ENCODE measurements around the gene TMEM81. TPM values are rescaled to one million over a fixed set of nuclear protein-coding genes. Genes with fewer than 3 reads are reported as not detected.
A peak's percentile ranks its signal among the peaks of the same experiment; 100 is the strongest.

TMEM81 gene
- total and polyA plus RNA-seq, 2 of the 8 experiments (the other 6 are each of a cell fraction or from before 2014, with no cell fraction given): 2.1 to 5.9 TPM

DNA sequence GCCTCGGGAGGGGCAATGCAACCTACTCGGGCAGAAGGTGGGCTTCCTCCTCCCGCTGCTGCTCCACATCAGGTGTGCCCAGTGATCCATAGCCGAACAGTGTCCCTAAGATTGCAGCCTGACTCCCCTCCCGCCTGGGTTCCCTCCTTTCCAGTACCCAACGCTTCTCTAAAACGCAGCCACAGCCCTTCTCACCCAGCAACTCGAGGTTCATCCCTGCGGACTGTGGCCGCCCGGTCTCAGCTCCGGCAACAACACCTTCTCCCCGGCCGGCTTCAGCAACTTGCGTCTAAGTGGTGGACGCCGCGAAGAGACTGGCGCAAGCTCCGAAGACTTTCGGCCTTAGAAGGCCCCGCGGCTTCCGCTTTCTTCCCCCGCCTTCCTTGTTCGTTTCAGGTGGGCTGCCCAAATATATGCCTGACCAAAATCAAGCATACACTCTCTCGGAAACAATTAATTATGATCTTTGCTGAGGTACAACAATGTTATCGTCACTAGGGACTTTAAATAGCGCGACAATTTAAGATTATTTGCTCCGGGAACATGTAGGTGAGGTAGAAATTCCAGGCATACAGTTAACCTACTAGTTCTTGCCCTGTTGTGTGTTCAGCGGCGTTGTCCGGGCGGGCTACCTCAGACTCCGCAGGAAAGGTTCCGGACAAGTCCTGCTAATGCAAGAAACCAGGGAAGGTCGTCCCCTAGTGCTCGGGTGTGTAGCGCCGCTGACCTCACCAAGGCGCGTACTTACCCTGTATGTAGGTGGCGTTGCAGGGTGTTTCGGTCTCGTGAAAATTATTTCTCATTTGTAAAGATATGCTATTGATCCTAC, 37.6 kb upstream of the TMEM81 start, which contains the start of gene RBBP5:
Gene RBBP5 (minus strand): TSS at position 319 of the 829 bp plus-strand sequence. CDS start 105 bp downstream, at position 214.
- H3K79me2 ChIP-seq (ENCODE audit: control insufficient read depth in 1 of 2, insufficient read depth in 2 of 2, low read length in 2 of 2): peaks cover 10 to 40% of the 10 kb centered on the region in 2 experiments
- H3K9ac ChIP-seq (replicated peaks in 1 of 4; ENCODE audit: extremely low read depth in 1 of 4, low read depth in 3 of 4, low read length in 3 of 4): peak within 1 kb of the TSS; percentile 93 to 98 (median 96)
- no peak within 1 kb of the TSS for H2BK20ac ChIP-seq (ENCODE audit: low read length)
- DNase-seq (ENCODE audit: low read depth in 1 of 2, low spot score in 2 of 2) (peak; percentile 96), FAIRE-seq (peak; percentile 70)
- H3K4ac ChIP-seq (replicated peaks; ENCODE audit: insufficient read length, low read depth, low read length): peak within 1 kb of the TSS; percentile 47
- peak within 1 kb of the TSS; percentile 46; the same call in 1 of the 2 replicates for H2BK12ac ChIP-seq (ENCODE audit: low read depth, low read length)
- no peaks in the 10 kb centered on the region for H3K36me3 ChIP-seq (ENCODE audit: control insufficient read depth in 2 of 4, insufficient read depth in 4 of 4, low read length in 3 of 4)
- CTCF ChIA-PET (ENCODE audit: partially characterized antibody): interaction anchor here (0.6 to 6.0 kb wide), 25 partner anchors 9 to 235 kb away, joined by 3 to 46 read pairs (median 3); partner anchors contain the start of genes KLHDC8A and TMCC2
- peak within 1 kb of the TSS; percentile 80 for H2BK120ac ChIP-seq (replicated peaks; ENCODE audit: low read depth, low read length)
- 1% methylated on average over 46 of the region's 46 CpGs; no CpG with 5 or more reads in 1 of the 2 experiments for whole genome bisulfite sequencing, 2 experiments (ENCODE audit: extremely low coverage in 1 of 2, insufficient coverage in 1 of 2, insufficient read length in 1 of 2, insufficient replicate concordance in 2 of 2, low coverage in 1 of 2, low lambda C conversion rate in 2 of 2, missing lambda C conversion rate in 1 of 2)
- H4K20me1 ChIP-seq (replicated peaks in 1 of 2; ENCODE audit: control insufficient read depth in 1 of 2, insufficient read depth in 2 of 2, low read length in 2 of 2): no peaks in the 10 kb centered on the region
- no peaks in the 10 kb centered on the region for H3K9me3 ChIP-seq (ENCODE audit: insufficient read depth in 2 of 2, low read depth in 1 of 2, low read length in 1 of 2)
- H3K4me3 ChIP-seq (ENCODE audit: extremely low read depth in 1 of 4, insufficient read depth in 2 of 4, low read depth in 3 of 4, low read length in 4 of 4): peak within 1 kb of the TSS; percentile 89 to 100 (median 97)
- H3K56ac ChIP-seq (replicated peaks; ENCODE audit: insufficient read length, low read depth, low read length): peak within 1 kb of the TSS; percentile 94
- no peaks in the 10 kb centered on the region for H3K27me3 ChIP-seq (replicated peaks in 1 of 4; ENCODE audit: control insufficient read depth in 3 of 4, extremely low read depth in 1 of 4, insufficient read depth in 3 of 4, low read length in 3 of 4)
- H2BK15ac ChIP-seq (ENCODE audit: low read length): no peak within 1 kb of the TSS; the same call in 1 of the 2 replicates
- peak within 1 kb of the TSS; percentile 95 for H2AFZ ChIP-seq (ENCODE audit: low read length)
- no peak within 1 kb of the TSS for H3K14ac ChIP-seq (ENCODE audit: insufficient read length)
- POLR2A ChIA-PET (ENCODE audit: partially characterized antibody): interaction anchor here (0.9 to 2.7 kb wide), 12 partner anchors 9 to 105 kb away, joined by 3 to 21 read pairs (median 4); partner anchors contain the start of gene TMCC2
- H4K91ac ChIP-seq (replicated peaks; ENCODE audit: insufficient read length, low read length): peak within 1 kb of the TSS; percentile 25
- peak within 1 kb of the TSS; percentile 98 for H3K27ac ChIP-seq (ENCODE audit: low read depth, low read length)
- peak within 1 kb of the TSS; percentile 86 for H2BK5ac ChIP-seq (ENCODE audit: low read depth, low read length)
- H4K8ac ChIP-seq (ENCODE audit: extremely low read depth, insufficient read depth, low read length): peak within 1 kb of the TSS; percentile 83
- H3K23ac ChIP-seq (ENCODE audit: insufficient read length): no peak within 1 kb of the TSS
- peaks cover 5% of the 10 kb centered on the region; the same call in 1 of the 2 replicates for H3K23me2 ChIP-seq (ENCODE audit: low read depth, low read length)
- H4K5ac ChIP-seq (ENCODE audit: insufficient read length, low read depth, low read length): peak within 1 kb of the TSS; percentile 54
- H3K18ac ChIP-seq (ENCODE audit: extremely low read depth, low read length): no peak within 1 kb of the TSS
- peaks cover 0 to 9% (median 5%) of the 10 kb centered on the region in 4 experiments; a peak in 3 of 7 replicates for H3K4me1 ChIP-seq (replicated peaks in 1 of 4; ENCODE audit: control insufficient read depth in 3 of 4, insufficient read depth in 4 of 4, low read length in 3 of 4)
- H3K79me1 ChIP-seq (ENCODE audit: low read depth, low read length): peaks cover 5% of the 10 kb centered on the region; the same call in 1 of the 2 replicates
- peak within 1 kb of the TSS; percentile 79 to 92 for H3K4me2 ChIP-seq (ENCODE audit: insufficient read depth in 1 of 2, low read depth in 2 of 2, low read length in 2 of 2)
- no peak within 1 kb of the TSS for H2AK5ac ChIP-seq (ENCODE audit: low read depth, low read length)
- TF ChIP-seq, protein P1, sequence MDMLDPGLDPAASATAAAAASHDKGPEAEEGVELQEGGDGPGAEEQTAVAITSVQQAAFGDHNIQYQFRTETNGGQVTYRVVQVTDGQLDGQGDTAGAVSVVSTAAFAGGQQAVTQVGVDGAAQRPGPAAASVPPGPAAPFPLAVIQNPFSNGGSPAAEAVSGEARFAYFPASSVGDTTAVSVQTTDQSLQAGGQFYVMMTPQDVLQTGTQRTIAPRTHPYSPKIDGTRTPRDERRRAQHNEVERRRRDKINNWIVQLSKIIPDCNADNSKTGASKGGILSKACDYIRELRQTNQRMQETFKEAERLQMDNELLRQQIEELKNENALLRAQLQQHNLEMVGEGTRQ (IDR thresholded peaks at IDR 0.05; ENCODE audit: low read length): no peak
- peak; percentile 68; the same call in 1 of the 2 replicates for TF ChIP-seq RBBP5 (IDR thresholded peaks at IDR 0.05; ENCODE audit: borderline replicate concordance, low read depth, low read length)
- peak; percentile 76 for TF ChIP-seq SP1 (IDR thresholded peaks at IDR 0.05; ENCODE audit: low read depth, low read length)
- peak; percentile 98 for TF ChIP-seq ASH2L (IDR thresholded peaks at IDR 0.05; ENCODE audit: low read length)
- no peak for TF ChIP-seq FOSL1 (IDR thresholded peaks at IDR 0.05; ENCODE audit: insufficient read depth, low read depth, low read length)
- TF ChIP-seq, protein P2, sequence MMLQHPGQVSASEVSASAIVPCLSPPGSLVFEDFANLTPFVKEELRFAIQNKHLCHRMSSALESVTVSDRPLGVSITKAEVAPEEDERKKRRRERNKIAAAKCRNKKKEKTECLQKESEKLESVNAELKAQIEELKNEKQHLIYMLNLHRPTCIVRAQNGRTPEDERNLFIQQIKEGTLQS (IDR thresholded peaks at IDR 0.05; ENCODE audit: insufficient read depth, low read depth, low read length): no peak
- TF ChIP-seq PHF8 (conservative IDR thresholded peaks at IDR 0.05; ENCODE audit: low read depth, low read length): peak; percentile 95
- TF ChIP-seq POLR2AphosphoS5 (IDR thresholded peaks at IDR 0.05; ENCODE audit: low read depth, low read length): peak; percentile 62
- TF ChIP-seq YY1 (IDR thresholded peaks at IDR 0.05; ENCODE audit: low read depth, low read length): peak; percentile 45; the same call in 1 of the 2 replicates
